DOHH2 (cell line): Measurements from ENCODE around the gene MOGAT1.

Experiments
- CTCF ChIP-seq: fragments of 200-600 bp; sonication (generic); IDR thresholded peaks from one replicate; pipeline ENCODE4 v1.5.1; 2014; ENCODE audit warnings: antibody characterized with exemption, mild to moderate bottlenecking, low read depth, low read length; ENCODE audit not compliant: poor library complexity, severe bottlenecking
- EZH2phosphoT487 ChIP-seq: fragments of 200-600 bp; sonication (generic); IDR thresholded peaks from 2 replicates; pipeline ENCODE4 v1.6.1; 2017; ENCODE audit warnings: borderline replicate concordance, mild to moderate bottlenecking, antibody characterized with exemption, low read length, moderate library complexity, mixed read lengths

- TF ChIP-seq CTCF (no peak), EZH2phosphoT487 (no peak)
Measured at GRCh38 chr2:222711315-222711940, 40.0 kb downstream of the MOGAT1 start.
